ENCODE measurements around the gene SPATA46. TPM values are rescaled to one million over a fixed set of nuclear protein-coding genes. Genes with fewer than 3 reads are reported as not detected.

SPATA46 gene
- total RNA-seq, 2 experiments from 2014 or later, result not detected

DNA sequence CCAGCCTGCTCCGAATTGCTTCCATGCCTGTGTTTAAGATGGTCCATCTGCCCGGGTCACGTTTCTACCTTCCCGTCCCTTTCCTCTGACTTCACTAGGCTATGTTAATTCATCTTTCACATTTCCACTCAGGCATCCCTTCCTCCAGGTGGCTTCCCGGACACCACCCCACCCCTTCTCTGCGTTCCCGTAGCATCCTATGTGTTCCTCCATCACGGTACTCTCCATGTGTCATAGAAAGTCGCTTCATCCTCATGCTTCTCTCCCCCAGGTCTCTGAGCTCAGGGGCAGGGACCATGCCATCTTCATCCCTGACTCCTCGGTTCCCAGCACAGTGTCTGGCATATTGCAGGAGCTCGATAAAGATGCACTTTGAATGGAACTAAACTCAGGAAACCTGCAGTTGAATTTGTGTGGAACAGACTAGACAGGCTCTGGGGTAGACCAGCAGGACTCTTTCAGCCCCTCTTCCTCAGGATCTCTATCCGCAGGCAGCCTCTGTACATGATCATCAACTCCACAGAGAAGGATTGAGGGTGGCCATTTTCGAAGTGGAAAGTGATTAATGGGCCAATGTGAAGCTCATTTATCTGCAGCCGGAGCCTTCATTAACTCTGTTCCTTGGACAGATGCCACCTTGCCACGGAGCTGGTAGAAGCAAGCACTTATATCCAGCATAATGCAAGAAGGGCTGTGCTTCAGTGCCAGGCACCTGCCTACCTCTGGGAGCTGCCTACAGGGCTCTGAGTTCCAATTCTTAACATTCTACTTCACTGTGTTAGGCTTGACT lies 13.9 kb upstream of the SPATA46 start:
- no peaks in the 10 kb centered on the region for H3K9me3 ChIP-seq (ENCODE audit: low read length)
- no peak overlapping the region for H3K27ac ChIP-seq (ENCODE audit: low read depth, low read length, poor library complexity, severe bottlenecking)
- H2AFZ ChIP-seq (ENCODE audit: low read length), result no peak overlapping the region
- H3K4me3 ChIP-seq (ENCODE audit: low read depth, low read length, poor library complexity, severe bottlenecking), result no peak overlapping the region
- TF ChIP-seq, protein P1, sequence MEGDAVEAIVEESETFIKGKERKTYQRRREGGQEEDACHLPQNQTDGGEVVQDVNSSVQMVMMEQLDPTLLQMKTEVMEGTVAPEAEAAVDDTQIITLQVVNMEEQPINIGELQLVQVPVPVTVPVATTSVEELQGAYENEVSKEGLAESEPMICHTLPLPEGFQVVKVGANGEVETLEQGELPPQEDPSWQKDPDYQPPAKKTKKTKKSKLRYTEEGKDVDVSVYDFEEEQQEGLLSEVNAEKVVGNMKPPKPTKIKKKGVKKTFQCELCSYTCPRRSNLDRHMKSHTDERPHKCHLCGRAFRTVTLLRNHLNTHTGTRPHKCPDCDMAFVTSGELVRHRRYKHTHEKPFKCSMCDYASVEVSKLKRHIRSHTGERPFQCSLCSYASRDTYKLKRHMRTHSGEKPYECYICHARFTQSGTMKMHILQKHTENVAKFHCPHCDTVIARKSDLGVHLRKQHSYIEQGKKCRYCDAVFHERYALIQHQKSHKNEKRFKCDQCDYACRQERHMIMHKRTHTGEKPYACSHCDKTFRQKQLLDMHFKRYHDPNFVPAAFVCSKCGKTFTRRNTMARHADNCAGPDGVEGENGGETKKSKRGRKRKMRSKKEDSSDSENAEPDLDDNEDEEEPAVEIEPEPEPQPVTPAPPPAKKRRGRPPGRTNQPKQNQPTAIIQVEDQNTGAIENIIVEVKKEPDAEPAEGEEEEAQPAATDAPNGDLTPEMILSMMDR (conservative IDR thresholded peaks at IDR 0.05; ENCODE audit: low read length), result no peak
- no peak for TF ChIP-seq EZH2phosphoT487 (IDR thresholded peaks at IDR 0.05; ENCODE audit: borderline replicate concordance, low read depth, low read length)
- no peaks in the 10 kb centered on the region for H4K20me1 ChIP-seq (ENCODE audit: insufficient read depth, low read length)
- H3K36me3 ChIP-seq (ENCODE audit: insufficient read depth, low read length), result no peaks in the 10 kb centered on the region
- BruUV-seq (replicated peaks), result no TSS peak
- H3K79me2 ChIP-seq (ENCODE audit: insufficient read depth, low read depth, low read length), result no peaks in the 10 kb centered on the region
- DNase-seq (ENCODE audit: low spot score), result no peak
- CTCF ChIA-PET (ENCODE audit: unreplicated experiment), result interaction anchor here (0.6 kb wide), 1 partner anchor 11 kb away, joined by 4 read pairs; no protein-coding TSS in a partner anchor
- POLR2A ChIA-PET, result no interaction called here
- H3K4me1 ChIP-seq (ENCODE audit: insufficient read depth, low read length, poor library complexity, severe bottlenecking), result no peaks in the 10 kb centered on the region
- H3K4me2 ChIP-seq (ENCODE audit: low read length), result no peak overlapping the region
- intact Hi-C loops (cut with micrococcal nuclease; ENCODE audit: unreplicated experiment), result no loop called here
- no peaks in the 10 kb centered on the region for H3K9me2 ChIP-seq (ENCODE audit: insufficient read depth, low read length)

DNA sequence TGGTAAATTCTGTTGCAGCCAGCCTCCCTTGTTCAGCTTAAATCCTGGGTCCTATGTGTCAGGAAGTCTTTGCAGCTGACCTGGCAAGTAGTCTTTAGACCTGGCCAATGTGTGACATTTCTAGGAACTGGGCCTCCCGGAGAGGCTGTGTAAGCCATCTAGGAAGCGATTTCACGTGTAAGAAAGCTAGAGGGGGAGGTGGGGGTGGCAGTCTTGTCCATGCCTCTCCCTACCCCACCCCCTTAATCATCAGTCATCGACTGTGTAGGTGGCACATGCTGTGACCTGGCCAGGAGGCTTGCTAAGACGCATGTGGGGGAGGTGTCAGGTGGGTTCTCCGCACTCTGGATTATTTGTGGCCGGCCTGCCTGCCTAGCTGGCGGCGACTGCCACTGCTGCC lies 13.3 kb upstream of the SPATA46 start:
- no peaks in the 10 kb centered on the region for H3K36me3 ChIP-seq (ENCODE audit: insufficient read depth, low read length)
- no peaks in the 10 kb centered on the region for H4K20me1 ChIP-seq (ENCODE audit: insufficient read depth, low read length)
- intact Hi-C loops (cut with micrococcal nuclease; ENCODE audit: unreplicated experiment), result no loop called here
- H3K79me2 ChIP-seq (ENCODE audit: insufficient read depth, low read depth, low read length), result no peaks in the 10 kb centered on the region
- POLR2A ChIA-PET, result interaction anchor here (0.6 kb wide), 1 partner anchor 204 kb away, joined by 3 read pairs; no protein-coding TSS in a partner anchor
- no peaks in the 10 kb centered on the region for H3K4me1 ChIP-seq (ENCODE audit: insufficient read depth, low read length, poor library complexity, severe bottlenecking)
- no peaks in the 10 kb centered on the region for H3K9me3 ChIP-seq (ENCODE audit: low read length)
- DNase-seq (ENCODE audit: low spot score), result no peak
- H3K9me2 ChIP-seq (ENCODE audit: insufficient read depth, low read length), result no peaks in the 10 kb centered on the region
- no TSS peak for BruUV-seq (replicated peaks)
- no peak overlapping the region for H3K4me2 ChIP-seq (ENCODE audit: low read length)
- CTCF ChIA-PET (ENCODE audit: unreplicated experiment), result no interaction called here
- no peak for TF ChIP-seq EZH2phosphoT487 (IDR thresholded peaks at IDR 0.05; ENCODE audit: borderline replicate concordance, low read depth, low read length)
- TF ChIP-seq, protein P1 (conservative IDR thresholded peaks at IDR 0.05; ENCODE audit: low read length), result no peak
- H3K27ac ChIP-seq (ENCODE audit: low read depth, low read length, poor library complexity, severe bottlenecking), result no peak overlapping the region
- no peak overlapping the region for H2AFZ ChIP-seq (ENCODE audit: low read length)
- no peak overlapping the region for H3K4me3 ChIP-seq (ENCODE audit: low read depth, low read length, poor library complexity, severe bottlenecking)
